Measurements from ENCODE around the gene CCDC122. TPM values are rescaled to one million over a fixed set of nuclear protein-coding genes. Genes with fewer than 3 reads are reported as not detected.
A peak's percentile ranks its signal among the peaks of the same experiment; 100 is the strongest.
"Not testable (repeated sequence)": the region's sequence is repeated elsewhere in the genome, so short reads cannot be mapped to it uniquely, and the experiment has no call there.

CCDC122 gene
- total RNA-seq, 1 donor from 2014 or later = 8.5 TPM

DNA sequence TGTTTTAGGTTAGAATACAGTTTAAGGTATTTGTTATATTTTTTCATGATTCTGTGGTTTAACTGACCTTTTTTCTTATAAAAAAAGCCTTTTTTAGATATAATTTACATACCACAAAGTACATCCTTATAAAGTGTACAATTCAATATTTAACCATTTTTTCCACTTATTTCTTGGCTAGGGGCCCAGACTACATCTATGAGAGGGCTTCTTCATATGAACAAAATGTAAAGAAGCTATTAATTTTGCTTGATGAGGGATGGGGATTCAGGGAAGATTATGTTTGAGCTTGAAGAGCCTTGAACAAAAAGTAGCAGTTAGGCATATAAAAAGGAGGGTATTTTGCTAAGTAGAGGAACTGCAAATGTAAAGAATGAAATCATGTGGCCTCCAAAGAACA lies 2.2 kb downstream of the CCDC122 start:
- no peak for DNase-seq (ENCODE audit: low spot score)

DNA sequence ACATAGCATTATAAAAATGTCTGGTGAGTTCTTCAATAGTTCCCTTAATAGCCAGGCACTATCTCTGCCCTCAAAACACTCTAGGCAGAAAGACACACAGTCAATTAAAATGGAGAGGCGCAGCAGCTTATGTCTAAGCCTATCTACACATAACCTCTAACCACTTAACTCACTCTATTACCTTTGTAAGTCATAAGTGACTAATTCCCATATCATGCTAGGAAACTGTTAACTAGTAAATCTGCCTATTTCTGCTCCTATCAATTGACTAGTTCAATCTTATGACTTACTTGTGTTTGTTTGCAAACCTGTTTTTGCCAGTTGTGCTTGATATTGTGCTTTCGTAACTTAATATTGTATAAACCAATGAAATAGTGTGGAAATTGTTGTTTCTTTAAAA lies 3.2 kb downstream of the CCDC122 start:
- DNase-seq (ENCODE audit: low spot score) = no peak

DNA sequence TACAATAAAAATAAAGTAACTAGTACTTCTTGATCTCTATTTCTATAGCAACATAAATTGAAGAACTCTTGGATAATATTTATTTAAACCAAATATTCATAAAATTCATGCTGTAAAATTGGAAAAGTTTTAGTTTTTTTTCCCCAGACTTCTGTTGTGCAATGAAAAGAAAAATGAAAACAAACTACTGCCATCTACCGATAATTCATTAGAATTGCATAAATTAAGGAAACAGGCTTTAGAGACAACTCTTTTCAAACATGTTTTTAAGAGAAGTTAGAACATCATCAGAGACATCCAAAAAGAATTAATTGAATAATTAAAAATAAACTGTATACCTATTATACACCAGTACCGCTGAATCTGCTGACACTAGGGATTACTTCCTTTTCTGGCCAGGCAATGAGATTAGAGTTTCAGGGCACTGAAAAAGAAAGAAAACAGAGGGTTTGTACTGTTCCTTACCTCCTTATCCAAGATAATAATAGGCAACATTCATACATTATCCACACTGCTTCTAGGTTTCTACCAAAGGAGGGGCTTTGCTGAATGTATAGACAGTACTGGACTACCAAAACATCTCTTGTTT lies 4.9 kb downstream of the CCDC122 start:
- DNase-seq (ENCODE audit: low spot score) = no peak

DNA sequence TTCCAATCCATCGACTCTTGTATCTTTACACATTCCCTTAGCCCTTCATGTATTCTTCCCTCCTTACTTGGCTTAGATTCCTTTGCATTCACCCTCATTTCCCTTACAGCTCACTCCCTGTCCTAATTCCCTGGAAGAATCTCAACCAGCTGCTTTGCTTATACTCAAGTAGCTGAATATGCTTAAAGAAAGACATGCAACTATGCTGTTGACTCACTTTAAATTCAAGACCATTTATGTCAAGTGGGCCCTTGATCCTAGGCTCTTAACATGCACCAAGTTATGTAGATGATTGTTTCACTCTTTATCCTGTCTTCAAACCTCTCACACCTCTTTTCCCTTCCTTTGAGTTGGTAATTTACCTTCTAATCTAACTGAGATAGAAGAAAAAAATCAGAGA lies 7.4 kb downstream of the CCDC122 start:
- DNase-seq (ENCODE audit: low spot score) = no peak

DNA sequence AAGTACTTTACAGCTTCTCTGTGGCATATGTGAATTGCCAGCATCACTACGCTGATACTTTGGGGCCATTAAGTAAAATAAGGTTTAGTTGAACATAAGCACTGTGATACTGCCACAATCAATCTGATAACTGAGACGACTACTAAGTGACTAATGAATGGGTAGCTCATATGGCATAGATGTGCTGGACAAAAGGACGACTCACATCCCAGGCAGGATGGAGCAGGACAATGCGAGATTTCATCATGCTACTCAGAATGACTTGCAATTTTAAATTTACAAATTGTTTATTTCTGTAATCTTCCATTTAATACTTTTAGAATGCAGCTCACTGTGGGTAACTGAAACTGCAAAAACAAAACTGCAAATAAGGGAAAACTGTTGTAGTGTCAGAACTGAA lies 13.6 kb downstream of the CCDC122 start:
- DNase-seq (ENCODE audit: low spot score) = no peak

DNA sequence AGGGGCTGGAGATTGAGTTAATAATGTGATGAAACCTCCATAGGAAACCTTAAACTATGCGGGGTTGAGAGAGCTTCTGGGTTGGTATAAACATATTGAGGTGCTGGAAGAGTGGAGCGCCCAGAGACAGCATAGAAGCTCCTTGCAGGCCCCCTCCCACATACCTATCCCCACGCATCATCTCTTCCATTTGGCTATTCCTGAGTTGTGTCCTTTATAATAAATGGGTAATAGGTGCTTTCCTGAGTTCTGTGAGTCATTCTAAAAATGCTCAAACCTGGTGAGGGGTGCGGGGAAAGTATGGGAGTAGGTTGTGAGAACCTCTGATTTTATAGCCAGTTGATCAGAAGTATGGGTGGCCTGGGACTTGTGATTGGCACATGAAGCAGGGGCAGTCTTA lies 14.6 kb downstream of the CCDC122 start:
- DNase-seq (ENCODE audit: low spot score) = no peak

DNA sequence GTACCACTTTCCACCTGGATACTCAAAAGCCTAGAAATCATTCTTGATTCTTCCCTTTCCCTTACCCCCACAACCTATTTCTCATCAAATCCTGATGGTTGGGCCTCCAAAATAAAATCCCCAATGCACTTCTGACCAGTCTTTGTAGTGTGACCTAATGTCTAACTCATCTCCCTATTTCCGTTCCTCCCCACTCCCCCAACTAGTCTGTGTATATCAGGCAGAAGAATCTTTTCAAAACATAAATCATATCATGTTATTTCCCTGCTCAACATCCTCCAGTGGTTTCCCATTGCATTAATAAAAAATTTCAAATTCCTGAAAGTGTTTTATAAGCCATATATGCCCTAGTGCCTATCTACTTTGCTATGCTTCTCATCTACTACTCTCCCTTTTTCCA lies 17.7 kb downstream of the CCDC122 start:
- DNase-seq (ENCODE audit: low spot score) = no peak

DNA sequence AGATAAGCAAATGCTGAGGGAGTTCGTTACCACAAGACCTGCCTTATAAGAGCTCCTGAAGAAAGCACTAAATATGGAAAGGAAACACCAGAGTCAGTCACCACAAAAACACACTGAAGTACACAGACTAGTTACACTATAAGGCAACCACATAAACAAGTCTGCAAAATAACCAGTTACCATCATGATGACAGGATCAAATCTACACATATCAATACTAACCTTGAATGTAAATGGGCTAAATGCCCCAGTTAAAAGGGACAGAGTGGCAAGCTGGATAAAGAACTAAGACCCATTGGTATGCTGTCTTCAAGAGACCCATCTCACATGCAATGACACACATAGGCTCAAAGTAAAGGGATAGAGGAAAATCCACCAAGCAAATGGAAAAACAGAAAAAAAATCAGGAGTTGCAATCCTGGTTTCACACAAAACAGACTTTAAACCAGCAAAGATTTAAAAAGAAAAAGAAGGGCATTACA lies 26.6 kb downstream of the CCDC122 start:
- DNase-seq (ENCODE audit: low spot score) = no peak

DNA sequence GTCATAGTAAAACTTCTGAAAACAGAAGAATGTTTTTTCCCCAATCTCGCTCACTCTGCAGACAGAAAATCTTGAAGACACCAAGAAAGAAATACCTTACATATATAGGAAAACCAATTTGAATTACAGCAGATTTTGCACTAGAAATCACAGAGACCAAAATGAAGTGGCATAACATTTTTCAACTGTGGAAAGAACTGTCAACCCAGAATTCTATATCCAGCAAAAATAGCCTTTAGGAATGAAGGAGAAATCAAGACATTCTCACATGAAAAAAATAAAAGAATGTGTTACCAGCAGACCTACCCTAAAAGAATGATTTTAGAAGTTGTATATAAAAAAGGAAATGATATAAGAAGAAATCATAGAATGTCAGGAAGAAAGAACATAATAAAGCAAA lies 28.7 kb downstream of the CCDC122 start:
- DNase-seq (ENCODE audit: low spot score) = no peak

DNA sequence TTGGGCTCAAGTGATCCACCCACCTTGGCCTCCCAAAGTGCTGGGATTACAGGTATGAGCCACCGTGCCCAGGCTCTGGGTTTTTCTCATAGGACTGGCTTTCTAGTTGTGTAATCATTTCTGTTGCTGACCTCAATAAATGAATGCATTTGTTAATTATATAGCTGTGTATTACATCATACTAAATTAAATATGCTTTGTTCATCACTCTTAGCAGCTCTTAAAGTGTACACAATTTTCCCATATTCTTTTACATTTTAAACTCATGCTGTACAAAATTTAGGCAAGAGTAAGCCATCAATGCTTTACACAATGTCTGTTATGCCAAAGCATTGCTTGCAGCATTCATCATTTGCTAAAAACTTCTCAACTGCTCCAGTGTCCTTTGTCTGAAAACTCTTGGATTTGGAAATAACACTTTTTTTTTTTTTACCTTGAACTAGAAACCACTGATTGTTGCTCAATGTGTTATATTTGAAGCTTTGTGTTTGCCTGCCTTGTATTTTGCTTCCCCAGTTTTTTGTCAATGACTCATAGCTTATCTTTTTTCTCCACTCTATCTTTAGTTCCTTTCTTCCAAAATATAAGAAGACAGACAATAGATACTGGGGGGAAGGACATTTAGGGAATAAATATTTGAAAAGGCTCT lies 31.4 kb downstream of the CCDC122 start:
- no peak for DNase-seq (ENCODE audit: low spot score)

DNA sequence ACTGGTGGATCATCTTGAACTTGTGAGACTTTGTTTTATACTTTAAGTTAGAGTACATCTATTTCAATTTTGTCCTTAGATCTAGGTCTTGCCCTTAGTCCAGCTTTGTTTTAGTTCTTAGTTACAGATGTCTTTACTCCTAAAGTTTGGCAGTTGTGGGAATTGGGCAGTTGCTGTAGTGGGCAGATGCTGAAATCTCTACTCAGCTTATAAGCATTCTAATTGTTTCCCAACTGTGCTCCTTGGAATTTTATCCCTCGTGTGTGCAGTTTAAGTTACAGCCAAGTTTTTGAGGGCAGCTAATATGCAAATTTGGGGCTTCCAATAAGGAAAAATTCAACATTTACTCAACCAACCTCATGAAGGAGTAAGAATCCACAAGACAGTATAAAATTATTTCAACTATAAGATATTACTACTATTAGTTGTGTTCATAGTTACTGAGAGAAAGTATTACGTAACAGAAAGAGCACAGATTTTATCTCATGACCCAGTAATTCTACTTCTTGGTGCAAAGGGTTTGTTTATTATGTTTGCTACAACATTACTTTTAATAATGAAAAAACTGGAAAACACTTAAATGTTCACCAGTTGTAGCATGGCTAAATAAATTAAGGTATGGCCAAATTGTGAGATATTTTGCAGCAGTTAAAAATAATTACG lies 32.9 kb downstream of the CCDC122 start:
- no peak for DNase-seq (ENCODE audit: low spot score)

DNA sequence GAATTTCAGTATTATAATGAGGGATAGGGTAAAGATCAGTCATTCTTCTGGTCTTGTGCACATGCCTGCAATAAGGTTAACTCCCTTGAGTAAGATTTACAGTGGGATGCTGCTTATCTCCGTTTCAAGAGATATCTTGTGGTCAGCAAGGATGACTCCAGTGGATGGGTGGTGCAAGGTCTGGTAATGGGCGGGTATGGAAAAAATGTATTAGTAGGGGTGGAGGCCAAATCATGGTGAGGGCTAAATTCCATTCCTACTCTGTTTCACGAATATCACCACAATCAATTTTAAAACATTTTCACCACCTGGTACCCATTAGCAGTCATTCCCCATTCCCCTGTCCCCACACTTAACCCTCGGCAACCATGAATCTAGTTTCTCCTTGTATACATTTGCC lies 40.6 kb downstream of the CCDC122 start:
- DNase-seq (ENCODE audit: low spot score) = no peak

DNA sequence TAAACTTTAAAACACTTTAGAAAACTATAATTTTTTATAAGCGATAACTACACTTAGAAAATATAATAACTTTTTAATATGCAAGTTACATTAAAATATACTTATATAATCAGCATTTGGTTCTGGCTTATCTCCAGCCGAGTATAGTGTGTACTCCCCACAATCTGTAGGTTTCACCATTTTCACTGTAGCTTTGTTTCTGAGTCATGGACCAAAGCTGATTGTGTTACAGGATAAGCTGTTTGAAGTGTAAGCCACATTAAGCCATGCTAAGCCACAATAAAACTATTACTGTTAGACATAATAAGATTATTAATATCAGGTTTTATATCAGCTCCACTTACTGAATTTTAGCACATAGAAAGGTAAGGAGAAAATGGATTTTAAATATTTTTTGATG lies 43.8 kb downstream of the CCDC122 start:
- DNase-seq (ENCODE audit: low spot score) = no peak

DNA sequence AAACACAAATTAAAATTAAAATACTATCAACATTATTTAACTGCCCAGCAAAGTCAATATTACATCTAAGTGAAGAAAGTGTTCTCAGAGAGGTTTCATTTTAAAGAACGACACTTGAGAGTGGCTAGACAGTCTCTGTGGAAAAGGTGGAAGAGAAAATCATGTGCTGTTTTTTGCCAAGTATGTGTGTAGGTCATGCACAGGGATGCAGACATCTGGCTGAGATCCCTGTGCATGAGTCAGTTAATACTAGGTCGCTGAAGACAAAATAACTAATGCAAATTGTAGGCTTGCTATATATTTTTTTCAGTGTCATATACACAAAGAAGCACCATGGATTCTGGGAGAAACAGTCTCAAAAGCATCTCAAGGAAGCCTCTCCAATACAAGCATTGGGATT lies 48.5 kb downstream of the CCDC122 start:
- DNase-seq (ENCODE audit: low spot score) = no peak

DNA sequence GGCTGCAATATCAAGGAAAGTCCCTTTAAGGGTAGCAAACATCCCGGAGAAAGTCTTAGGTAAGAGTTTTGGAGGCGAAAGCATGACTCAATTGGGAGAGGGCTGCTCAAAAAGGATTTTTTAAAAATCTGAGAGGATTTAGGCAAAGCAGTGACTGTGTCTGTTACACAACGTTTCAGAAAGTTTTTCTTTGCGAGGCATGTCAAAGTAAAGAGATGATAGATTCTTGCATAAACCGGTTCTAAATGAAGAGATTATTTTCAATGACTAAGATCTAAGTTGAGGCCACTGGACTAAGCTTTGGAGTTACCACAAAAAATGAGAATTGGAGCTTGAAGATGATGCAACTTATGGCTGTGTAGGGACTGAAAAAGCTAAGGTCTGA lies 49.1 kb downstream of the CCDC122 start:
- no peak for DNase-seq (ENCODE audit: low spot score)

DNA sequence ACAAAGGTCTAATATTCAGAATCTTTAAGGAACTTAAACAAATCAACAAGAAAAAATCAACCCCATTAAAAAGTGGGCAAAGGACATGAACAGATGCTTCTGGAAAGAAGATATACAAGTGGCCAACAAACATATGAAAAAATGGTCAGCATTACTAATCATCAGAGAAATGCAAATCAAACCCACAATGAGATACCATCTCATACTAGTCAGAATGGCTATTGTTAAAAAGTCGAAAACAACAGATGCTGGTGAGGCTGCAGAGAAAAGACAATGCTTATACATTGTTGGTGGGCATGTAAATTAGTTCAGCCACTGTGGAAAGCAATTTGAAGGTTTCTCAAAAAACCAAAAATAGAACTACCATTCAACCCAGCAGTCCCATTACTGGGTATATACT lies 54.9 kb downstream of the CCDC122 start:
- not testable (repeated sequence) for DNase-seq (ENCODE audit: low spot score)

DNA sequence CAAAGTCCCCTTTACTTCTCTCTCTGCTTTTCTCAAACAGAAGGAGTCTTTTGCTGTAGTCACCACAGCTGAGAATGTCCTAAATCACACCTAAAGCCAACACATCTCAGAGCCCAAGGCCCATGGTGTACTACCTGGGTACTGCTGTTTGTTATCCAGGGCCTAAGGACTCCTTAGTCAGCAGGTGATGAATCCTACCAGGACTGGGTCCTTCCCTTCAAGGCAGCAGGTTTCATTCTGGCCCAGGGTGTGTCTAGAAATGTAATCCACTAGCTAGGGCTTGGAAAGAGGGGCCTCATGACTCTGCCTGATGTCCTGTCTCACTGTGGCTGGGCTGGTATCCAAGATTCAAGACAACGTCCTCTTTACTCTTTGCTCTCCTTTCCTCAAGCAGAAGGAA lies 56.6 kb downstream of the CCDC122 start:
- DNase-seq (ENCODE audit: low spot score) = no peak

DNA sequence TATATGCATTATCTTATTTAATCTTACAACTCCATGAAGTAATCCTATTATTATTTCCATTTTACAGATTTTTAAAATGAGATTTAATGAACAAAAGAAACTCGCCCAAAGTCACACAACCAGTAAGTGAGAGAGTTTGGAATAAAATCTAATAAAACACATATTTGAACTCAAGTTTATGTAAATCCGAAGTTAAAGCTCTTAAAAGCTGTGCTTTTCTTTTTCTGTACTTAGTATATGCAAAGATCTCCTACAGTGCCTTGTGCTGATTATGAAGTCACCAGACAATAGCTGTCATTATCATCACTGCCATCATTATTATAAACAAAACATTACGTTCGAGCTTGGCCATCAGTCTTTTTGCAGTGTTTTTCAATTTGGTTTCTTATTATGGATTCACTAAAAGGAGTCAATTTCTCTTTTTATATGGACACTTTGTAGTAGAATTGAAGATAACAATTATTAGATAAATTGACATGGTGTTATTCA lies 63.1 kb downstream of the CCDC122 start:
- DNase-seq (ENCODE audit: low spot score) = no peak

DNA sequence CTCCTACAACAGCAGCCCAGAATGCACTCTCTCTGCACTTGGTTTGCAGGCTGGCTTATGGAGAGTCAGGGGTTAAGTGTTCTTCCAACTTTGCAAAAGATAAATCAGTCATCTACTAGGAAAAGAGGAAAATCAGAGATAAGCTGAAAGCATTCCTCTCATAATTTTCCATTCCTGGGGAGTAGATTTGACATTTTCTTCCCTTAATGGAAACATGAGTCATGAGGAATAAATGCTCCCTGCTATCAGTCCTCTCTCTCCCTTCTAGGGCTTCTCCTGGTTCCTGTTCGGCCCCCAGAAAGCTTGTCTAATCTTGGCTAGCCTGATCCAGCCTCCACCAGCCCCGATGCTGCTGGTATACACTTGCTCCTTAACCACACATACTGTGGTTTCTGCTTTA lies 64.3 kb downstream of the CCDC122 start:
- no peak for DNase-seq (ENCODE audit: low spot score)

DNA sequence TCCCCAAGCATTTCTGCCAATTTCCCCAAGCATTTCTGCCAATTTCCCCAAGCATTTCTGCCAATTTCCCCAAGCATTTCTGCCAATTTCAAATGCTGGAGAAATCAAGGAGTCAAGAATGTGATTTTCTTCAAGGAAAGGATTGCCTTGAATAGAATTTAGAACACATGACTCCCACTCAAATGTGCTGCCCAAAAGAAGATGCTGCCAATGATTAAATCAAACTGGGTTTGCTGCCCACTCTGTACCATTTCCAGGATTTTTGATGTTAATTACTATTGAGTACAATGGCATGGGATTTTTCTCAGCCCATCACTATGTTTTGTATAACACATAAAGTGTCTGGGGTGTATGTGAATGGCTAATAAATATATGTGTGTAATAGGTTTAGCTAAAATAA lies 70.9 kb downstream of the CCDC122 start:
- no peak for DNase-seq (ENCODE audit: low spot score)

DNA sequence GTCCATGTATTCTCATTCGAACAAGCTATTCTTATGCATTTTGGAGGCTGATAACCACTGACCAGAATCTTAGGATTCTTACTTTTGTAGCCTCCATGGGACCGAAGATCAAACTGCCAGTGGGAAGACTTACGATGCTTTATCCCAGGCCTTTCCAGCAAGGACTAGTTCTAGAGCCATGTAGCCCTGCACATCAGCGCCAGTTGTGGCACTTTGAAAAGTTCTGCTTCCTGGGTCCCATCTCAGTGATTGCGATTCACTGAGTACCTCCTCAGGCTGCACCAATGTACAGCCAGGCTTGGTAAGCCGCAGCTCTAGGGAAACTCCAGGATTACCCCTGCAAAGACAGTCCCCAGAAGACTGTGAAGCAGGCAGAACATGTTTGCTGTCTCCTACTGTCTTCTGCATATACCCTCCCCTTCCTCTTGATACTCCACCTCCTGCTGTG lies 73.8 kb downstream of the CCDC122 start:
- DNase-seq (ENCODE audit: low spot score) = no peak

DNA sequence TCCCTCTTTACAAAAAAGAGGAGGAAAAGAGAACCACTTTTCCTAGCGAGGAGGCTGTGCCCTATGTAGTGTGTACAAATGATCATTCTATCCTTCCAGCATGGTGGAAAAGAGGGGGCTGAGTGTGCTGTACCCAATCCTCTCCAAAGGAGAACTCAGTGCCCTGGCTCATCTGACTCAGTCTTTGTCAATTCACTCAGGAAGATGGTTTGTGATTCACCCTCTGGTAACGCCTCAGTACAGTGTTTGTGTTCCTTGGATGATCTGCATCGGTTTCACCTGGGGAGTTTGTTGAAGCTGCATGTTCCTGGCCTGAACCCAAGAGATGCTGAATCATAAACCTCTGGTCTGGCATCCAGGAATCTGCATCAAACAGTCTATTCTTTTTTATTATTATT lies 74.5 kb downstream of the CCDC122 start:
- DNase-seq (ENCODE audit: low spot score) = no peak

DNA sequence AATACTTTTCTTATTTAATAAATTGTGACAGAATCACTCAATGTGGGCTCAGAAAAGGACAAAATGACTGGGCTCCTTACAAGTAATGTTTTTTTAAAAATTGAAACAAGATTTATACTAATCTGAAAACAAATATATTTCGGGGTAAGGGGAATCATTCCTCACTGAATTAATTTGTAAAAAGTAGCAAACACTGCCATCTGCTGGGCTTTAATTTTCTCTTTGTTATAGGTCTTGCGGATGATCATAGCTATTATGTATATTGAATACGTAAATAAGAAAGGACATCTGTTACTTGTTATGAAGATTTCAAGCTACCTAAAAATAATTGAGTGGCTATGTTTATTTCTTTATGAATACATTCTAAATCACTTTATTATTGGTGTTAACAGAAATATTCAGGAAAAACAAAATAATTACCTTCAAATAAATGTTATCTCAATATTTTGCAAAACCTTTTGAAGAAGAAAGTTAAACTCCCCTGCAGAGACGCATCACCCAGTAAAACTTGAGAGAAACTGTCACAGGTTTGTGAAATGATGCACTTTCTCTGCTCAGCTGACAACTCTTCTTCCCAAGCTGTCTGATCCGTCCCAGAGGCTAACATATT lies 75.0 kb downstream of the CCDC122 start:
- DNase-seq (ENCODE audit: low spot score) = peak; percentile 34

Data from mucosa of gallbladder (tissue), 1 donor.